Transverse colon (tissue), 4 donors: ENCODE data around the gene VPS13C. TPM values are rescaled to one million over a fixed set of nuclear protein-coding genes. Genes with fewer than 3 reads are reported as not detected.
"Not testable (repeated sequence)": the region's sequence is repeated elsewhere in the genome, so short reads cannot be mapped to it uniquely, and the experiment has no call there.

ENCODE experiments used
- DNase-seq: peaks from one replicate; pipeline ENCODE4 v3.0.0-alpha.2; 2019
- H3K27ac ChIP-seq, 4 donors: fragments of 200-600 bp; sonication (generic); 2 replicates each; pipeline ENCODE4 v1.5.1; 2016 to 2018; ENCODE audit warnings: inconsistent platforms in 4 of 4
- H3K27me3 ChIP-seq: fragments of 200-600 bp; sonication (generic); 2 replicates; pipeline ENCODE4 v1.5.1; 2017; ENCODE audit warnings: inconsistent platforms
- H3K36me3 ChIP-seq, 4 donors: fragments of 200-600 bp; sonication (generic); 2 replicates each; pipeline ENCODE4 v1.5.1; 2017 to 2019; ENCODE audit warnings: inconsistent platforms in 4 of 4
- H3K4me1 ChIP-seq, 4 donors: fragments of 200-600 bp; sonication (generic); 2 replicates each; pipeline ENCODE4 v1.5.1; 2017 to 2020; ENCODE audit warnings: inconsistent platforms in 4 of 4
- H3K4me3 ChIP-seq, 4 donors: fragments of 200-600 bp; sonication (generic); 1 replicate in 1 of 4; 2 replicates in 3 of 4; pipeline versions ENCODE4 v1.5.1 to v1.6.1; 2017 to 2019; ENCODE audit warnings: inconsistent platforms in 4 of 4
- H3K9me3 ChIP-seq, 2 donors: fragments of 200-600 bp; sonication (generic); 2 replicates each; pipeline ENCODE4 v1.5.1; 2017 to 2019; ENCODE audit warnings: inconsistent platforms in 2 of 2
- CTCF ChIP-seq, 5 experiments: fragments of 200-600 bp in 3 of 5; fragments of 450-650 bp in 2 of 5; sonication (generic) in 3 of 5; IDR thresholded peaks; 1 replicate in 2 of 5; 2 replicates in 3 of 5; pipeline ENCODE4 v1.5.1; 2016 to 2017; ENCODE audit warnings: antibody characterized with exemption in 5 of 5, inconsistent platforms in 3 of 5, mild to moderate bottlenecking in 2 of 5, moderate library complexity in 1 of 5
- EP300 ChIP-seq: sonication (generic); formaldehyde crosslinking; IDR thresholded peaks from one replicate; pipeline ENCODE4 v1.6.1; 2017; ENCODE audit warnings: antibody characterized with exemption, low read depth
- POLR2A ChIP-seq: fragments of 450-650 bp; IDR thresholded peaks from one replicate; pipeline ENCODE4 v1.6.1; 2016; ENCODE audit warnings: antibody characterized with exemption, mild to moderate bottlenecking, moderate library complexity
- POLR2AphosphoS5 ChIP-seq, 3 donors: sonication (generic); formaldehyde crosslinking; IDR thresholded peaks; one replicate each; pipeline ENCODE4 v1.6.1; 2016; ENCODE audit warnings: antibody characterized with exemption in 3 of 3
- WGBS, 2 donors: methylation state at CpG; one replicate each; pipeline ENCODE4 v1.1.5; 2018; ENCODE audit warnings: low coverage in 1 of 2; 5-methylcytosine and 5-hydroxymethylcytosine counted together
- in situ Hi-C, 4 donors: fragments of 200-750 bp; cut with MboI; loops; one replicate each; pipeline versions ENCODE4 v1.15.0 to v1.15.1; 2017; ENCODE audit warnings: low sequenced_read_pairs in 3 of 4, low pct_ligation_motif_present in 1 of 4, low pct_unique_long_range_greater_than_20kb in 1 of 4
- intact Hi-C: fragments of 100-400 bp; cut with DNase I; formaldehyde crosslinking; loops from one replicate; pipeline ENCODE4 v1.15.1; 2023; ENCODE audit warnings: low total_unique reads
- total RNA-seq, 4 donors: library from RNA; depleted of rRNA; stranded (reverse); fragments of >200 nt; gene quantifications; one replicate each; pipeline ENCODE4 v1.1.0, GENCODE V29; 2016

Gene VPS13C
- total RNA-seq, 4 donors from 2014 or later: 48.3 to 105 (median 73.2) TPM

DNA sequence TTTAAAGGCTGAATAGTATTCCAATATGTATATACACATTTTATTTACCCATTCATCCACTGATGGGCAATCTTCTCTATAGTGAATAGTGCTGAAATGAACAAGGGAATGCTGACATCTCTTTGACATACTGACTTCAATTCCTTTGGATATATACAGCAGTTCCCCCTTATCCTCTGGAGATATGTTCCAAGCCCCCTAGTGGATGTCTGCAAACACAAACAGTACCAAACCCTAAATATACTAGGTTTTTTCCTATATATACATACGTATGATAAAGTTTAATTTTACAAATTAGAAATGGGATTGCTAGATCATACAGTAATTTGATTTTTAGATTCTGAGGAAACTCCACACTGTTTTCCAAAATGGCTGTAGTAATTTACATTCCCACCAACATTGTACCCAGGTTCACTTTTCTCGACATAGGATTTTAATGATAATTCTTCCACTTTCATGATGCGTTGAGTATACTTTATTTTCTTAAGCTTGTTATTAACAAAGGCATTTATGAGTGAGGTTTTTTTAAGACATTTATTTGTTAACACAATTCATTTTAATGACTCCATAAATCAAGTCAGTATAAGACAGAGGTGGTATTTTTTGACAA lies 38.2 kb downstream of the VPS13C start:
- DNase-seq: no peak
- Histone ChIP-seq H3K36me3 (peaks cover 0 to 32% (median 3%) of the 10 kb centered on the region in 4 donors), H3K27me3 (no peaks in the 10 kb centered on the region), H3K27ac (no peak overlapping the region), H3K4me1 (no peaks in the 10 kb centered on the region), H3K4me3 (no peak overlapping the region), H3K9me3 (no peaks in the 10 kb centered on the region)
- in situ Hi-C loops (no loop called here), intact Hi-C loops (no loop called here)
- WGBS, 2 donors: 93 to 96% methylated on average over 3 of the region's 3 CpGs
- no peak for TF ChIP-seq POLR2A
- no peak for TF ChIP-seq EP300
- peak in 1 of 5 experiments; percentile 11 for TF ChIP-seq CTCF (IDR thresholded peaks at IDR 0.05)

DNA sequence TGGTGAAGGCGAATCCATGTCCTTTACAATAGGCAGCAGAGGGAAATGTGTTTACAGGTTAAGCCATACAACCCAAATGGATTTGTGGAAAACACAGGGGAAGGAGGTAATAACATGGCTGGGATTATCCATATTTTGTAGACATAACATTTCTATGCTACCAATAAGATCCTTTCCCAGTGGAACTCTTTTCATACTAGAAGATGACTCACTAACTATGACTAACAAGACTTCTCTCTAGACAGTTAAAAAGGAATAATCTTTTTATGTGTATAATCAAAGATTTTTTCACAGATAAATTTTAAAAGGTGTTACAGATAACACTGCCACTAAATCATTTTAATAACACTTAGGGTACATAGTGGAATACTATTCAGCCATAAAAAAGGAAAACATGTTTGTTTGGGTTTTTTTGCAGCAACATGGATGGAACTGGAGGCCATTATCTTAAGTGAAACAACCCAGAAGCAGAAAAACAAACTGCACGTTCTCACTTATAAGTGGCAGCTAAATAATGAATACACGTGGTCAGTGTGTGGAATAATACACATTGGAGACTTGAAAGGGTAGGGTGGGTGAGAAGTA lies 39.6 kb downstream of the VPS13C start:
- 94 to 100% methylated on average over 3 of the region's 3 CpGs for WGBS, 2 donors
- no peaks in the 10 kb centered on the region for H3K4me1 ChIP-seq
- H3K4me3 ChIP-seq: no peak overlapping the region
- in situ Hi-C loops: no loop called here
- H3K36me3 ChIP-seq: peaks cover 0 to 32% (median 3%) of the 10 kb centered on the region in 4 donors
- TF ChIP-seq POLR2AphosphoS5 (IDR thresholded peaks at IDR 0.05): no peak
- TF ChIP-seq POLR2A: no peak
- TF ChIP-seq CTCF (IDR thresholded peaks at IDR 0.05): no peak
- no peak for TF ChIP-seq EP300
- intact Hi-C loops: no loop called here
- H3K27ac ChIP-seq: no peak overlapping the region
- H3K27me3 ChIP-seq: no peaks in the 10 kb centered on the region
- DNase-seq: no peak
- H3K9me3 ChIP-seq: no peaks in the 10 kb centered on the region

DNA sequence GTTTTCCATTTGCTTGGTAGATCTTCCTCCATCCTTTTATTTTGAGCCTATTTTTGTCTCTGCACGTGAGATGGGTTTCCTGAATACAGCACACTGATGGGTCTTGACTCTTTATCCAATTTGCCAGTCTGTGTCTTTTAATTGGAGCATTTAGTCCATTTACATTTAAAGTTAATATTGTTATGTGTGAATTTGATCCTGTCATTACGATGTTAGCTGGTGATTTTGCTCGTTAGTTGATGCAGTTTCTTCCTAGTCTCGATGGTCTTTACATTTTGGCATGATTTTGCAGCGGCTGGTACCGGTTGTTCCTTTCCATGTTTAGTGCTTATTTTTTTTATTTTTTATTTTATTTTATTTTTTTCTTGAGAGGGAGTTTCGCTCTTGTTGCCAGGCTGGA lies 54.9 kb downstream of the VPS13C start:
- H3K4me3 ChIP-seq, H3K9me3 ChIP-seq, H3K27me3 ChIP-seq, H3K4me1 ChIP-seq, intact Hi-C loops, DNase-seq, in situ Hi-C loops, H3K27ac ChIP-seq: not testable (repeated sequence)
- peaks cover 0 to 27% (median 11%) of the 10 kb centered on the region in 4 donors for H3K36me3 ChIP-seq
- WGBS, 2 donors: 97 to 100% methylated on average over 2 to 7 of the region's 7 CpGs

DNA sequence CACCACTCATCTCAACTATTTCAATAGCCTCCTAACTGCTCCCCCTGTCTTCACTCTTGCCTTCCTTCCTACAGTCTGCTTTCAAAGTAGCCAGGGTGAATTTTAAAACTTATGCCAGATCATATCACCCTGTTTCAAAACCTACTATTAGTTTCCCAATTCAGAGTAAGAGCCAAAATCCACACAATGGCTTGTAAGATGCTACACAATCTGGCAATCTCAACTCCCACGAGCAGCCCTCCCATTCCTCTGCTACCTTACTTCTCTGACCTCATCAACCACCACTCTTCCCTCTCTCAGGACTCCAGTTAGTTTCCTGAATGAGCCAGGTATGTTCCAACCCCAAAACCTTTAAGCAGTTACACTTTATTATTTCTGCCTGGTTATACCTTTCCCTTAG lies 62.5 kb downstream of the VPS13C start:
- in situ Hi-C loops: no loop called here
- TF ChIP-seq CTCF (IDR thresholded peaks at IDR 0.05) (no peak), POLR2AphosphoS5 (IDR thresholded peaks at IDR 0.05) (no peak), POLR2A (no peak), EP300 (no peak)
- 97 to 100% methylated on average over 1 of the region's 1 CpG for WGBS, 2 donors
- no peak for DNase-seq
- Histone ChIP-seq H3K36me3 (peaks cover 0 to 18% (median 0%) of the 10 kb centered on the region in 4 donors), H3K4me3 (no peak overlapping the region), H3K27ac (no peak overlapping the region), H3K4me1 (no peaks in the 10 kb centered on the region), H3K27me3 (no peaks in the 10 kb centered on the region), H3K9me3 (no peaks in the 10 kb centered on the region)
- intact Hi-C loops: no loop called here
